Activated T-helper 9 cell treated with anti-CD3 and anti-CD28 coated beads, Interleukin-2, amount 50 U/mL, for 16 hours (primary cell): ENCODE results near the gene ZNF764.
"Not testable (repeated sequence)": the region's sequence is repeated elsewhere in the genome, so short reads cannot be mapped to it uniquely, and the experiment has no call there.

Experiments
- DNase-seq: peaks from one replicate; pipeline ENCODE4 v3.0.0-alpha.2; 2020; ENCODE audit warnings: low read depth

The ZNF764 gene

DNA sequence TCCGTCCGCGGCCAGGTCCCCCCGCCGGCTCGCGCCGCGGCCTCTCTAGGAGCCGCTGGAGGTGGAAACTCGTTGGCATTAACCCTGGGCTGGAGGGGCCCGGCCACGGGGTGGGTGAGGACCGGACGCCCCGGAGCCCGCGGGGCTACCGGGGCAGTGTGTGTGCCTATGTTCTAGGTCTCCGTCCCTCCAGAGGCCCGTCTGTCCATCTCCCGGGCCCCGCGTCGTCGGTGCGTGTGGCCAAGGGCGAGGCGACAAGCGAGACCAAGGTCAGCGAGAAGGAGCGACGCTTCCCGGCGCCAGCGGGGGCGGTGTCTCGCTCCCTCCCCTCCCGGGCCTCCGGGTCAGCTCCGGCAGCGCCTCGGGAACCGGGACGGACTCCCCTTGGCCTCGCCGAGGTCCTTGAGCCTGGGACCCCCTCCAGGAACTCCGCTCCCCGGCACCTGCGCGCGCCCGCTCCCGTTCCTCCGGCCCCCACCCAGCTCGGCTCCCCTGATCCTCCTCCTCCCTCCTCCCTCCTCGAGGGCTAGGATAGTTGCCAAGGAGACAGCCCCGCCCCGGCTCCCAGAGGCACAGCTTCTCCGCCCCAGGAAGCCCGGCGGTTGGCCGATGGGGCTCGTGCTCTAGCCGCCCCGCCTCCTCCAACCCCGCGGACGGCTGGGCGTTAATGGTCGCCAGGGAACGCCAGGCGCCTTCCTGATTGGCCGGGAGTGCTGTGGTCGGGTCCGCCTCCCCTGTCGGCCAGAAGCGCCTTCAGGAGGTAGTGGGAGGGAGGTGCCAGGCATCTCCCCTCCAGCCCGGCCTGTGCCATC is 31.1 kb downstream of the ZNF764 start:
- DNase-seq: peak; percentile 91

DNA sequence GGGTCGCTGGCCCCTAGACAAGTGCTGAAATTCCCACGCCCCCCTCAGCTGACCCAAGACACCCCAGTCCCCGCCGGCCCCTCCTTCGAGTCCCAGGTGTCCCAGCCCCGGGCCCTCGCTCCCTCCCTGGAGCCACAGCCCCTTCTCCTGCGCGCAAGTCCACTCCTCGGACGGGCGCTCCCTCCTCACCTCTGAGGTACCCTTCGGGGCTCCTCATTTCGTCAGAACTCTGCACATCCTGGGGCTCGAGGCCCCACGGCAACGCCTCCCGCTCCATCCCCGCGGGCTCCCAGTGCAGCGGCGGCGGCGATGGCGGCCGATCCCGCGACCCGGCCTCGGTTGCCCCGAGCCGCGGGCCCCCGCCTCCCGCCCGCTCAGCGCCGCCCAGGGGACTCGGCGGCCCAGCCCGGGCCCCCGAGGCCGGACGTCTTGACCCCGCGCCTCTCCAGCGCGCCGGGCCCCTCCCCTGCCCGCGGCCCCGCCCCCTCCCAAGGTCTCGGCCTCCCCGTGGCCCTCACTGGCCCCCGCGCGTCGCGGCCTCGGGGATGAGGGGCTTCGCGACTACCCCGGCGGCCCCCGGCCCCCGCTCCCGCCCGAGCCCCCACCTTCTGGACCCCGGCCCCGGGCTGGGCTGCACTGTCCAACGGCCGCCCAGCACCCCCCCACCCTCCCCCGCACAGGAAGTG is 31.9 kb downstream of the ZNF764 start, which contains the start of gene ZNF768:
Gene ZNF768, minus strand, starts transcription at position 430 of the 686 bp plus-strand sequence. Its CDS starts 153 bp downstream, at position 277.
- peak; percentile 32 for DNase-seq

- DNase-seq: no peak
Measured at GRCh38 chr16:30525844-30526136, 32.4 kb downstream of the ZNF764 start.

GRCh38 chr16:30524575-30525568 is 33.3 kb downstream of the ZNF764 start:
- no peak for DNase-seq

- no peak for DNase-seq
Measured at GRCh38 chr16:30523768-30524574, 34.2 kb downstream of the ZNF764 start.

DNA sequence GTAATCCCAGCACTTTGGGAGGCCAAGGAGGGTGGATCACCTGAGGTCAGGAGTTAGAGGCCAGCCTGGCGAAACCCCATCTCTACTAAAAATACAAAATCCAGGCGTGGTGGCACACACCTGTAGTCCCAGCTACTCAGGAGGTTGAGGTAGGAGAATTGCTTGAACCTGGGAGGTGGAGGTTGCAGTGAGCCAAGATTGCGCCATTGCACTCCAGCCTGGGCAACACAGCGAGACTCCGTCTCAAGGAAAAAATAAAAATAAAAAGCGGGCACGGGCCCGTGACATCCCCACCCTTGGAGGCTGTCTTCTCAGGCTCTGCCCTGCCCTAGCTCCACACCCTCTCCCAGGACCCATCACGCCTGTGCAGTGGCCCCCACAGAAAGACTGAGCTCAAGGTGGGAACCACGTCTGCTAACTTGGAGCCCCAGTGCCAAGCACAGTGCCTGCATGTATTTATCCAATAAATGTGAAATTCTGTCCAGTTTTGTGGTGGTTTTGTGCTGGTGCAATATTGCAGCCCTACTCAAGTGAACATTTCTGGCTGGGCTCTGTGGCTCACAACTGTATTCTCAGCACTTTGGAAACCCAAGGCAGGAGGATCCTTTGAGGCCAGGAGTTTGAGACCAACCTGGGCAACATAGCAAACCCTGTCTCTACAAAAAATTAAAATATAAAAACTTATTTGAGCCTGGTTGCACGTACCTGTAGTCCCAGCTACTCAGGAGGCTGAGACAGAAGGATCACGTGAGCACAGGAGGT is 35.3 kb downstream of the ZNF764 start:
- not testable (repeated sequence) for DNase-seq

GRCh38 chr16:30521873-30522641 is 36.1 kb downstream of the ZNF764 start:
- no peak for DNase-seq

DNA sequence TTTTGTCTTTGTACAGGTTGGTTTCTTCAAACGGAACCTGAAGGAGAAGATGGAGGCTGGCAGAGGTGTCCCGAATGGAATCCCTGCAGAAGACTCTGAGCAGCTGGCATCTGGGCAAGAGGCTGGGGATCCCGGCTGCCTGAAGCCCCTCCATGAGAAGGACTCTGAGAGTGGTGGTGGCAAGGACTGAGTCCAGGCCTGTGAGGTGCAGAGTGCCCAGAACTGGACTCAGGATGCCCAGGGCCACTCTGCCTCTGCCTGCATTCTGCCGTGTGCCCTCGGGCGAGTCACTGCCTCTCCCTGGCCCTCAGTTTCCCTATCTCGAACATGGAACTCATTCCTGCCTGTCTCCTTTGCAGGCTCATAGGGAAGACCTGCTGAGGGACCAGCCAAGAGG is 36.7 kb downstream of the ZNF764 start:
- no peak for DNase-seq

DNA sequence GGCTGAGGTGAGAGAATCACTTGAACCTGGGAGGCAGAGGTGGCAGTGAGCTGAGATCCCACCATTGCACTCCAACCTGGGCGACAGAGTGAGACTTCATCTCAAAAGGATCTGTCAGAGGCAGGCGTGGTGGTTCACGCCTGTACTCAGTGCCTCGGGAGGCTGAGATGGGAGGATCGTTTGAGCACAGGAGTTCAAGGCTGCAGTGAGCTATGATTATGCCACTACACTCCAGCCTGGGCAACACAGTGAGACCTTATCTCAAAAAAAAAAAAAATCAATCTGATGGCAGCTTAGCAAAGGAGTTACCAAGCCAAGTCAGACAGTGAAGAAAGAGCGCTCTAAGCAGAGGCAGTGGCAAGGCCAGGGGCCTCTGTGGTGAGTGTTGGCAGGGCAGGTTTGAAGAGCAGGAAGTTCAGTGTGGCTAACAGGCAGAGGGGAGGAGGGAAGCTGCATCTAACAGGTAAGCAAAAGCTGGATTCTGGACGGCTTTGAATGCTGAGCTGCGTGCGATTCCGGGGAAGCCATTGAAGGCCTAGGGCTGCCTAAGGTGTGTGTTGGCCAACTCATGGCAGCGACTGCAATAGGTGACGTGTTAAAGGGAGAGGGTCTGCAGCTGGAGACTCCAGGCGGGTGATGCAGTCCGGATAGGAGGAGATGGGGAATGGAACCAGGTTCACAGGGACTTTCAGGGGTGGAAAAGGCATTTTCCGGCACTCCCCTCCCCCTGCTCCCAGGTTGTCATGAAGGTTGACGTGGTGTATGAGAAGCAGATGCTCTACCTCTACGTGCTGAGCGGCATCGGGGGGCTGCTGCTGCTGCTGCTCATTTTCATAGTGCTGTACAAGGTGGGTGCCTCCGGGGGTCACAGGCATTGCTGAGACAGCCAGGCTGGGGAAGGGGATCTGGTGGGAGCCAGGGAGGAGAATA is 38.8 kb downstream of the ZNF764 start:
- no peak for DNase-seq

GRCh38 chr16:30518552-30518951 is 39.6 kb downstream of the ZNF764 start:
- no peak for DNase-seq

- no peak for DNase-seq
Measured at GRCh38 chr16:30515275-30515674, 42.9 kb downstream of the ZNF764 start.

DNA sequence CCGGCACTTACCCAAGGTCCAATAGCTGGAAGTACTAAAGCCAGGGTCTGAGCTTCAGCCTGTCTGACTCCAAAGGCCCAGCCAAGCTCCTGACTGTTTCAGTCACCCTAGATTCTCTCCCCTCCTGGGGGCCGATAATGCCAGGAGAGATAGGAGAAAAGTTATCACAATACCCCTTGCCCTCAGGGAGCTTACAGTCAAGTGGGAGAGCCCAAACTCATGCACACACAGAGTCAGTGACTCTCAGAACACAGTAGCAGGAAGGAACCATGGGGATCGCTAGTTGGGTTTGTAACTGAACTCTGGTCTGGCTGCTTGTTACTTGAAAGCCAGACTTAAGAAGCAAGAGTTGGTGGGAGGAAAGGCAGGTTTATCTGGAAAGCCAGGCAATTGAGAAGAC is 46.7 kb downstream of the ZNF764 start:
- DNase-seq: no peak

DNA sequence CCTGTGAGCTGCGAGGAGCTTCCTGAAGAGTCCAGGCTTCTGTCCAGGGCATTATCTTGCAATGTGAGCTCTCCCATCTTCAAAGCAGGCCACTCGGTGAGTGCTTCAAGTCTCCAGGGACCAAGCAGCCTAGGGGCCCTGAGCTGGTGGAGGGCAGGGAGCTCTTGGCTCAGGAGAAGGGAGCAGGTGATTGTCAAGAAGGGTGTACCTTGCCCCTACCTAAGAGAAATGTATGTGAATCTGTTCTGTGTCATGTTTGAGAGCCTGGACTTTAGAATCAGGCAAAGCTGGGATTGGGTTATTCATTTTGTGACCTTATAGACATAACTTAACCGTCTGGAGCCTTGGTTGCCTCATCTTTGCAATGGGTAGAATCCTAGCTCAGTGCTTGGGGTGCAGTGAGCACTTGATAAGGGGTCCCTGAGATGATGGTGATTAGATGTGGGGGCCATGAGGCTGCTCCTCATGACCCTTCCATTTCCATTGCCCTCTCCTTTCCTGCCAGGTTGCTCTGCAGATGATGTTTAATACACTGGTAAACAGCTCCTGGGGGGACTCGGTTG is 47.7 kb downstream of the ZNF764 start:
- DNase-seq: no peak

- no peak for DNase-seq
Measured at GRCh38 chr16:30509081-30509765, 49.0 kb downstream of the ZNF764 start.
